ENCODE results near the gene TNIP1.

TNIP1 gene

GRCh38 chr5:151008210-151008491 lies 72.7 kb downstream of the TNIP1 start:
- no peak for TF ChIP-seq Cebpa-rat (IDR thresholded peaks at IDR 0.05)
- Histone ChIP-seq H3K4me1 (no peaks in the 10 kb centered on the region), H3K9me3 (no peaks in the 10 kb centered on the region), H3K27ac (no peak overlapping the region), H3K9ac (no peak overlapping the region), H3K4me3 (no peak overlapping the region), H3K27me3 (no peaks in the 10 kb centered on the region), H3K4me2 (no peak overlapping the region), H3K36me3 (no peaks in the 10 kb centered on the region), H4K20me1 (no peaks in the 10 kb centered on the region)

GRCh38 chr5:151007430-151008209 lies 73.2 kb downstream of the TNIP1 start:
- Histone ChIP-seq H3K4me1 (no peaks in the 10 kb centered on the region), H3K27ac (no peak overlapping the region), H3K36me3 (no peaks in the 10 kb centered on the region), H3K4me3 (no peak overlapping the region), H3K4me2 (no peak overlapping the region), H4K20me1 (no peaks in the 10 kb centered on the region), H3K27me3 (no peaks in the 10 kb centered on the region), H3K9ac (no peak overlapping the region), H3K9me3 (no peaks in the 10 kb centered on the region)
- no peak for TF ChIP-seq Cebpa-rat (IDR thresholded peaks at IDR 0.05)

GRCh38 chr5:151006704-151007334 lies 74.0 kb downstream of the TNIP1 start:
- no peaks in the 10 kb centered on the region for H3K4me1 ChIP-seq
- no peaks in the 10 kb centered on the region for H3K36me3 ChIP-seq
- no peak overlapping the region for H3K4me2 ChIP-seq
- no peaks in the 10 kb centered on the region for H3K27me3 ChIP-seq
- TF ChIP-seq Cebpa-rat (IDR thresholded peaks at IDR 0.05): no peak
- H3K27ac ChIP-seq: no peak overlapping the region
- H3K4me3 ChIP-seq: no peak overlapping the region
- no peaks in the 10 kb centered on the region for H3K9me3 ChIP-seq
- H4K20me1 ChIP-seq: no peaks in the 10 kb centered on the region
- no peak overlapping the region for H3K9ac ChIP-seq

- H3K27ac ChIP-seq: no peak overlapping the region
- H3K4me3 ChIP-seq: no peak overlapping the region
- H4K20me1 ChIP-seq: no peaks in the 10 kb centered on the region
- H3K9ac ChIP-seq: no peak overlapping the region
- no peak for TF ChIP-seq Cebpa-rat (IDR thresholded peaks at IDR 0.05)
- H3K4me2 ChIP-seq: no peak overlapping the region
- H3K9me3 ChIP-seq: no peaks in the 10 kb centered on the region
- H3K27me3 ChIP-seq: no peaks in the 10 kb centered on the region
- H3K36me3 ChIP-seq: no peaks in the 10 kb centered on the region
- H3K4me1 ChIP-seq: no peaks in the 10 kb centered on the region
Observed at GRCh38 chr5:151005950-151006576, 74.8 kb downstream of the TNIP1 start.

DNA sequence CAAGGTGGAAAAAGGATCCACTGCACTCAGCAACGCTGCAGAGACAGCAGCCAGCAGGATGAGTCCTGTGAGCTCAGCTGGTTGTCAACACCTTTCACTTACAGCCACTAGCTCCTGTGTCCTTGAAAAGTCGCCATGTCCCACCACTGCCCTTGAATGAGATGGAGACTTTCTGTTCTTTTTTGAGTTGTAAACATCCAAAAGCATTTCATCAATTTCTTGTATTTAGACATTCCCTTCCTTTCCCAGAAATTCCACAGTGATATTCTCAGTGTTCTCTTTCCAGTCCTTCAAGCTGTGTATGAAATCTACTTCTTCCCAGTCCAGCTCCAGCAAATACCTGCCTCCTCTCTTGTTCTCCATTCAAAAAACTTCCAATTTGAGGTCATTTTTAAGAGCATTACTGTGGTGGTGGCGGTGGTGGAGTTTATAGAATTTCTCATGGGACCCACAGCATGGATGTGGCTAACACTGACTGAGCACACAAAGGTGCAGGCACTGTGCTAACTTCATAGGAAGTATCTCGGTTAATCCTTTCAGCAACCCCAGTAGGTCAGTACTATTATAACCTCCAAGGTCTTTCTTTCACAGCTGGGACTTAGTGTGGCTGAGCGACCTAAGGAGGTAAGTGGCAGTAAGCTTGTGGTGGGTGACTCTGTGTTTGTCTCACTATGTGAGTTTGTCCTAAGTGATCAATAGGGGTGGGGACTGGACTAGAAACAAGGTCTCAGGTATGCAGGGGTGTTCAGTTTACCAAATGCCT lies 75.5 kb downstream of the TNIP1 start:
- Histone ChIP-seq H3K9me3 (no peaks in the 10 kb centered on the region), H3K27ac (no peak overlapping the region), H4K20me1 (no peaks in the 10 kb centered on the region), H3K4me3 (no peak overlapping the region), H3K4me2 (no peak overlapping the region), H3K27me3 (no peaks in the 10 kb centered on the region), H3K4me1 (no peaks in the 10 kb centered on the region), H3K36me3 (no peaks in the 10 kb centered on the region), H3K9ac (no peak overlapping the region)
- TF ChIP-seq Cebpa-rat (IDR thresholded peaks at IDR 0.05): no peak

DNA sequence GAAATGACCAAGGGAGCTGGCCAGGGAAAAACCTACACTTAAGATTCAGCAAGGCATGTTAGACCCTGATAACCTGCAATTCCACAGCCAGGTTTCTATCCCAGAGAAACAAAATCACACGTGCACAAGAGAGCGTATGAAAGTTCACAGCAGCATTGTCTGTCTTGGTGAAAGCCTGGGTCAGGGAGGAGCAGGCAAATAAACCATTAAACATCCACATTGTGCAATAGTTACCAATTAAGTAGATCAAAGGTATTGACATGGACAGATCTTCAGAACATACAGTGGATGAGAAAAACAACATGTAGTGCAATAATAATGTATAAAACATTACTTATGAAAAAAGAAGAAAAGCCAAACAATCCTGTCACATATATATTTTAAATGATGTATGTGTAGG lies 76.3 kb downstream of the TNIP1 start:
- no peak for TF ChIP-seq Cebpa-rat (IDR thresholded peaks at IDR 0.05)
- Histone ChIP-seq H3K4me1 (no peaks in the 10 kb centered on the region), H3K4me2 (no peak overlapping the region), H3K9ac (no peak overlapping the region), H3K4me3 (no peak overlapping the region), H3K27me3 (no peaks in the 10 kb centered on the region), H3K27ac (no peak overlapping the region), H3K36me3 (no peaks in the 10 kb centered on the region), H3K9me3 (no peaks in the 10 kb centered on the region), H4K20me1 (no peaks in the 10 kb centered on the region)

DNA sequence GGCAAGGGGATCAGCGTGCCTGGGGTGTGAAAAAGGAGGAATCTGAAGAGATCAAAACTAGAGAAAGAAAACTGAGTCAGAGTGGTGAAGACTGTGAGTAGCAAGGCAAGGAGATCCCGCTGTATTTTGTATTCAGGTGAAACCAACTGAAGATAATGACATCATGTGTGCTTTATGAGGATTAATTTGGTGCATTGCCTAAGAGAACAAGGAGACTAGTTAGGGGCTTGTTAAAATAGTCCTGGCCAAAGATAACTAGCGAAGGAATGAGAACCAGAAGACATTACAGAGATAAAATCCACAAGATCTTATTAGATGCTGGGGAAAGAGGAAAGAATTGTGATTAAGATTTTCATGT lies 77.4 kb downstream of the TNIP1 start:
- Histone ChIP-seq H3K4me1 (no peaks in the 10 kb centered on the region), H3K27ac (no peak overlapping the region), H4K20me1 (no peaks in the 10 kb centered on the region), H3K27me3 (no peaks in the 10 kb centered on the region), H3K4me3 (no peak overlapping the region), H3K9ac (no peak overlapping the region), H3K4me2 (no peak overlapping the region), H3K9me3 (no peaks in the 10 kb centered on the region), H3K36me3 (no peaks in the 10 kb centered on the region)
- TF ChIP-seq Cebpa-rat (IDR thresholded peaks at IDR 0.05): no peak

- H3K4me2 ChIP-seq: no peak overlapping the region
- H3K36me3 ChIP-seq: no peaks in the 10 kb centered on the region
- H4K20me1 ChIP-seq: no peaks in the 10 kb centered on the region
- no peak overlapping the region for H3K4me3 ChIP-seq
- TF ChIP-seq Cebpa-rat (IDR thresholded peaks at IDR 0.05): no peak
- no peak overlapping the region for H3K27ac ChIP-seq
- H3K9ac ChIP-seq: no peak overlapping the region
- no peaks in the 10 kb centered on the region for H3K27me3 ChIP-seq
- H3K4me1 ChIP-seq: no peaks in the 10 kb centered on the region
- H3K9me3 ChIP-seq: 0 out of 2 replicates have a peak, but pooled peaks cover under 1% of the 10 kb centered on the region
Observed at GRCh38 chr5:151002681-151003502, 77.9 kb downstream of the TNIP1 start.

GRCh38 chr5:151002250-151002649 lies 78.6 kb downstream of the TNIP1 start:
- Histone ChIP-seq H3K27ac (no peak overlapping the region), H3K4me3 (no peak overlapping the region), H3K9ac (no peak overlapping the region), H3K4me1 (no peaks in the 10 kb centered on the region), H3K27me3 (no peaks in the 10 kb centered on the region), H3K4me2 (no peak overlapping the region), H3K9me3 (0 out of 2 replicates have a peak, but pooled peaks cover 7% of the 10 kb centered on the region), H4K20me1 (no peaks in the 10 kb centered on the region), H3K36me3 (no peaks in the 10 kb centered on the region)
- TF ChIP-seq Cebpa-rat (IDR thresholded peaks at IDR 0.05): no peak
